HG02642 (cell line): ENCODE results near the gene IZUMO1.
A peak's percentile ranks its signal among the peaks of the same experiment; 100 is the strongest.
"Not testable (repeated sequence)": the region's sequence is repeated elsewhere in the genome, so short reads cannot be mapped to it uniquely, and the experiment has no call there.

Experiments used
- ATAC-seq: cut with Tn5 transposase; IDR thresholded peaks from one replicate; pipeline ENCODE4 v1.9.1; 2021; ENCODE audit warnings: mild to moderate bottlenecking; ENCODE audit not compliant: unreplicated experiment, poor library complexity

The IZUMO1 gene

DNA sequence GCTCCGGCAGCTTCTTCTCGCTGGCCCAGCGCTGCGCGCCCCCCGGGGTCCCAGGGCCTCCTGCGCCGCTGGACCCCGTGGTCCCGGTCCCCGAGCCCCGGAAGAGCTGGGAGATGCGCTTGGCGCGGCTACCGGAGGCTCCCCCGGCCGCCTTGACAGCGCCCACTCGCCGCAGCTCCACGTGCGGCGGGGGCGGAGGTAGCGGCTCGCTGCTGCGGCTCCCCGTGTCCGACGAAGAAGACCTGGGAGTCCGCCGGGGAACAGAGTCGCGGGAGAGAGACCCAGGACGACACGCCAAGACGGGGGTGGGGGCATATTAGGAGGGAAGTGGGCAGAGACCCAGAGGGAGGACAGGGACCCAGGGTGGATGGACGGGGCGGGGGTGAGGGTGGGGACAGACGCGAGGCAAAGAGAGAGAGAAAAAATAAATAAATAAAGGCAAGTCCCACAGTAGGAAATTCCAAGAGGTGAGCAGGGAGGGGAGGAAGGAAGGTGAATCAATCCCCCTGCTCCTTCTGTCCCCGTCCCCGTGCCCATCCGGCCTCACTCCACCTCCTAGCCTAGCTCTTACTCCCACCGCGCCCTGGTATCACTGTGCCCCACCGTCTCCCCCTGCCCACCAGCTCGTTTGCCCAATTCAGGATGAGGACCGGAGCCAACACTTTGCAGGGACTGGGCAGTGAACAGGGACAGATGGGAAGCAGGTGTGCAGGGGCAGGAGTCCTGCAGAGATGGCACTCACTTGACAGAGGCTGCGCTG lies 7.1 kb downstream of the IZUMO1 start:
- no peak for ATAC-seq

DNA sequence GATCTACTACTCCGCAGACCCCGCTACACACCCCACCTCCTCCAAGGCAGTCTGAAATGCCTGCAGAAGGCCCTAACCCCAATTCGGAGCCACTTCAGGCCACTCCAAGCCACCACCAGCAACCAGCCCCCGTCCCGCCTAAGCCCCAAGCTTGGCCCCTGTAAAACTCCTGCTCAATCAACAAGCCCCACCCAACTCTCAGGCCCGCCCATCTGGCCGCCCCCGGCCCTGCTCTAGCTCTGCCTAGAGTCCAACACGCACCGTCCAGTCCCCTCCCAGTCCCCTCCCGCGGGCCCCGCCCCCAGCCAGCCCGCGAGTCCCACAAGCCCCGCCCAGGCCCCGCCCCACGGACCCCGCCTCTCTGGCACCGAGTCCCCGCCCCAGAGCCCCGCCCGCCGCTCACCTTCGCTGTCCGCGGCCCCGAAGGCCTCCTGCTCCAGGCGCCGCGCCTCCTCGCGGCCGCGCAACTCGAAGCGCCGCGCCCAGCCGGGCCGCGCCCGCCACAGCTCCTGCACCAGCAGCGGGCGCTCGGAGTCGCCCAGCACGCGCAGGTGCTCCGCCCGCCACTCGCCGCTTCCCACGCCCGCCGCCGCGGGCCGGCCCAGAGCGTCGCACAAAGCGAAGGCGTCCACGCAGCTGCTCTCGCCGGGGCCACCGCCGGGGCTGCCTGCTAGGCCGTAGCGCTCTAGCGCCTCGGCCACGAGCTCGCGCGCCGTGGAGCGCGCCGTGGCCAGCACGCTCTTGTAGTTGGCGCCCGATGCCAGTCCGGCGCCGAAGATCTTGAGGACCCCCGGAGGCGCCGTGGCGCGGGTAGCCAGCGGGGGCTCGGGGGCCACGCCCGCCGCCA lies 7.9 kb downstream of the IZUMO1 start:
- ATAC-seq = peak; percentile 76

DNA sequence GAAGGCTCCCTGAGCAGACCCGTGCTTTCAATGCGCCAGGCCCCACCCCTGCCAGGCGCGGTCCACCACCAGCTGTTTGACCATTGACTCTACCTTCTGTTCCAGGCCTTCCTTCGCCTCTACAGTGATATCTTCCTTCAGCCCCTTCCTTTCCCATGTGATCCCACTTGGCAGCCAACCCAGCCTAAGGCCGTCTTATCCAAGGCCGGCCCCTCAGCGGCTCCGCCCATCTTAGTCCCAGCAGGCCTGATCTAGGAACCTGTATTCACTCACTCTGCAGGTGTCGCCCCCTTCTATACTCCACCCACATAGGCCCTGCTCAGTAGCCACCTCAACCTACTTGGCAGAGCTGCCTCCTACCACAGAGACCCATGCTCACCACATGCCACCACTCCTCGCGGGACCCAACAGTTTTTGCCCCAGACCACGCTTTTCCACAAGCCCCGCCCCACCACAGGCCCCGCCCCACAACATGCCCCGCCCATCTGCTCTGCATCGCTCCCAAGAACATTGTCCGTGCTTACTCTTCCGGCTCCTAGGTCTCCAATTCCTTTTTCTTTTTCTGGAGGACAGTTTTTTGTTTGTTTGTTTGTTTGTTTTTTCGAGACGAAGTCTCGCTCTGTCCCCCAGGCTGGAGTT lies 9.2 kb downstream of the IZUMO1 start:
- ATAC-seq = no peak

DNA sequence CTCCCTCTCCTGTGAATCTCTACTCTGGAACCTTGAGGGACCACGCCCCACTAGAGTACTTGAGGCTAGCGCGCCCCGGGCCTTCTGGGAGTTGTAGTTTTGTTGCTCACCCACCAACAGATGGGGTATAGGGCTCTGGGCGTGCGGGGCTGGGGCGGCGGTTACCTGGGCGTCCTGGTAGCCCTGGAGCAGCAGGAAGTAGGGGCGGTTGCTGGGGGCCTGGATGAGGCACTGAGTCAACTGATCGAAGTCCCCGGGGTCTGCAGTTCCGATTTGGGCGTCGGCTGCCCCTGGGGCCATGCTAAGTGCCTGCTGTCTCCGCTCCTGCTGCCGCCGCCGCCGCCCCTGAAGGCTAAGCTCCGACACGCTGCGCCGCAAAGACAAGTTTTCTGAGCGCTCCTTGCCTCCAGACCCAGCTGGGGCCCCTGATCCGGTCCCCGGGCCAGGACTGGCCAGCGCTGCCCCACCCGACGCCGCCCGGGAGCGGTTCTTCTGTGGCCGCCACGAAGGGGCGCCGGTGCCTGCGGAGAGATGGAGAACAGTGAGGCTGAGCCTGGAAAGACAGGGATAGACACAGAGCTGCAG lies 11.6 kb downstream of the IZUMO1 start:
- ATAC-seq = no peak

DNA sequence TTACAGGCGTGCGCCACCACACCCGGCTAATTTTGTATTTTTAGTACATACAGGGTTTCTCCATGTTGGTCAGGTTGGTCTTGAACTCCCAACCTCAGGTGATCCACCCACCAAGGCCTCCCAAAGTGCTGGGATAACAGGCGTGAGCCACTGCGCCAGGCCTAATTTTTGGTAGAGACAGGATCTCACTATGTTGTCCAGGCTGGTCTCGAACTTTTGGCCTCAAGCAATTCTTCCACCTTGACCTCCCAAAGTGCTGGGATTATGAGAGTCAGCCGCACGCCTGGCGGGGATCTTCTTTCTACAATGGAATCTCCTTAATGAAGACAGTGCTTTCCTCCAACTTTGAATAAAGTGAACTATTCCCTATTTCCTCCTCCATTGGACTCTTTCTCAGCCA lies 12.1 kb downstream of the IZUMO1 start:
- ATAC-seq = no peak

DNA sequence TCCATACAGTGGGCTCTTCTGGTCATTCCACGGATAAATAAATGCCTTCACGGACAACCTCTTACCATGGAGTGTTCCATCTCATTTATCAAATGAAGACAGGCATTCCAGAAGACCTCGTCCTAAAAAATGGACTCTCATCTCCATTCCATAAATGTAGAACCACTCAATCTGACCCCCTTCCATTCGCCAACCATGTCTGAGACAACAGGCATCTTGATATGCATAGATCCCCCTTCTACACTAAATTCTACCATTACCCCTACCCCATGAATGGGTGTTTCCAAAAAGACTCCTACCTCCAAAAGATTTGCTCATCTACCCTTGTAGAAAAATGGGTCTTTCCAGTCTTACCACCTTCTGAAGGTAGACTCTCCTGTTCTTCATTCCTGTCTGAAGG lies 15.3 kb downstream of the IZUMO1 start:
- ATAC-seq = no peak

DNA sequence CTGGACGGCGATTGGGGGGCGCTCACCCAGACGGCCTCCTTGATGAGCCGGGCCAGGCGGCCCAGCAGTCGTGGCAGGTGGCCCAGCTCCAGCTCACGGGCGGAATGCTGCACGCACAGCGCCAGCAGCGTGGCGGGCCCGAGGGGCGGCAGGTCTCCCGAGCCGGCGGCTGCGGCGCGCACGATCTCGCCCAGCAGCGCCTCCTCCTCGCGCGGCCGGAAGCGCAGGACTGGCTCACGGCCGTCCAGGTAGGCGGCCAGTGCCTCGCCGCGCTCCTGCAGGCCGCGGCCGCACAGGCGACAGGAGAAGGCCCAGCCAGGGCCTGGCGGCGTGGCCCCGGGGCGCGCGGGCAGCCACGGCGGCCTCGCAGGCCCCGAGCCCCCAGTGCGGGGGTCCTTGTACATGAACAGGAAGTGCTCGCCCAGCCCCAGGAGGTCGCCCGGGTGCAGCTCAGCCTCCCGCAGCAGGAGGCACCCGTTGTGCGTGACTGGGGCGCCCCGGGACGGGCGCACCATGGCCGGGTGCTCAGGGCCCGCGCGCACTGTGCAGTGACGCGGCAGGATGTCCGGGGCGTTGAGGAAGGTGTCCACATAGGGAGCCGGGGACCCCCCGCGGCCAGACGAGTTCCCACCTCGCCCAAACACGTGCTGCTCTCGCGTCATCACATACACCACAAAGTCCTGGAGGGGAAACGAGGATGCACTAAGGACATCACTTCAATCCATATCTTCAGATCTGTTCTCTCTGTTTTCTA lies 17.6 kb downstream of the IZUMO1 start:
- ATAC-seq = no peak

DNA sequence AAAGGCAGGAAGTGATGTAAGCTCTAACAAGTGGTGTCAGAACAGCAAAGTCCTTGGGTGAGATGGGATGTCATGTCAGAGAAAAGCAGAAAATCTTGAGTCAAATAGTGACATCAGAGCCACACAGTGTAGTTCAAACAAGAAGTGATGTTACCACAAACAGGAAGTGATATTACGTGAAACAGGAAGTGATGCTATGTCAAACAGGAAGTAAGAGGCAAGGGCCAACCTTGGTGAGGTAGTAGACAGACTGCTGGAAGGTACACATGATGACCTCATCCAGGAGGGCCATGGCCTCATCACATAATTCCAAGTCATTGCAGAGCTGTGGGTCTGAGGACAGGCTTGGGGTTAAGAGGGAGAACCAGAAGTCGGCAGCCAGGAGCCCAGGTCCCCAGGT lies 20.2 kb downstream of the IZUMO1 start:
- ATAC-seq = no peak

DNA sequence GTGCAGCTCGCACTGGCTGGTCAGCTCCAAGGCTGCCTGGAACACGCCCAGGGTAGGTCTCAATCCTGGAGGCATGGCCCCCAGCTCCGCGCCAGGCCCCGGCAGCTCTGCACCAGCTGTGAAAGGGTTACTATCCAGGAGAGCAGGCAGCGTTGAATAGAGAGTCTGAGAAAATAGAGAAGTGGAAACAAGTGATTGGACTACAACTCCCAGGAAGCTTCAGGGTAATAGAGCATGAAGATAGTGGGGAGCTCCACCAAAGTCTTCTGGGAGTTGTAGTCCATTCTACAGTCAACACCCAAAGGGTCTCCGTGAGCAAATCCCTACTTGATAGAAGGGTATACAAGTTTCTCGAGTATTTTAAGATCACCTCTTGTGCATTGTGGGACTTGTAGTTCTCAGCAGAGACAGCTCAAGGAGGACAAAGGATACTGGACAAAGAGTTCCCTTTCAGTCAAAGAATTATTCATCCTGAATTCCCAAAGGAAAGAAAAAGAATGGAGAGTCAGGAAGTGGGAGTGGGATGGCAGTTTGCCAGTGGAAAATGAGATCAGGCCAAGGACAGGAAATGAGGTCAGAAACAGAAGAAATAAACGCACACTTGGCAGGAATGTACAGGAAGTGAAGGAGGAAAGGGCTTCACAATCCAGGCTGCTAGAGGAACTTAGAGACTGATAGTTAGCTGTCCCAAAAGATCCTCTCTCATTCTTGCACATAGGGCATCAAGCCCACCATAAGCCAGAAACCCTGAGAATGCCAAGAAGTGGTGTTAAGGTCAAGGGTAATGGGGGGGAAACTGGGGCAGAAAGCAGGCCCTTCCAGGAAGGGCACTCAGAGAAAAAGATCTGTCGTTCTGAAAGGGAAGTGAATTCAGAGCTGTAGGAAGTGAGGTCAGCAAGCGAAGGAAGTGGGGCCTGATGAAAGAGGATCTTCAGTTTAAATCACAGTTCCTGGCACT lies 21.6 kb downstream of the IZUMO1 start:
- no peak for ATAC-seq

DNA sequence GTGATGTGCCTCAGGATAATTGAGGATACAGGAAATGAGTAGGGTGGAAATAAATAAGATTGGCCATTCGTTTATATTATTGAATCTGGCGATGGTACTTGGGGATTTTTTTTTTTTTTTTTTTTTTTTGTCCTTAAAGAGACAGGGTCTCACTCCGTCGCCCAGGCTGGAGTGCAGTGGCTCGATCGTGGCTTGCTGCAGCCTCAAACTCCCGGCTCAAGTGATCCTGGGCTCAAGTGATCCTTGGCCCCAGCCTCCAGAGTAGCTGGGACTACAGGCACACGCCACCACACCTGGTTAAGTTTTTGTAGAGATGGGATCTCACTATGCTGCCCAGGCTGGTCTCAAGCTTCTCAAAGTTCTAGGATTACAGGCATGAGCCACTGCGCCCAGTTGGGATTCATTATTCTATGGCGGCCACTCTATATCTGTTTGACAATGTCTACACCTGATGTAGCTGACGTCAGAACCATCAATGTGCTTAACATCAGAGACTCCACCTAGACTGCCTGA lies 24.5 kb downstream of the IZUMO1 start:
- ATAC-seq = no peak

DNA sequence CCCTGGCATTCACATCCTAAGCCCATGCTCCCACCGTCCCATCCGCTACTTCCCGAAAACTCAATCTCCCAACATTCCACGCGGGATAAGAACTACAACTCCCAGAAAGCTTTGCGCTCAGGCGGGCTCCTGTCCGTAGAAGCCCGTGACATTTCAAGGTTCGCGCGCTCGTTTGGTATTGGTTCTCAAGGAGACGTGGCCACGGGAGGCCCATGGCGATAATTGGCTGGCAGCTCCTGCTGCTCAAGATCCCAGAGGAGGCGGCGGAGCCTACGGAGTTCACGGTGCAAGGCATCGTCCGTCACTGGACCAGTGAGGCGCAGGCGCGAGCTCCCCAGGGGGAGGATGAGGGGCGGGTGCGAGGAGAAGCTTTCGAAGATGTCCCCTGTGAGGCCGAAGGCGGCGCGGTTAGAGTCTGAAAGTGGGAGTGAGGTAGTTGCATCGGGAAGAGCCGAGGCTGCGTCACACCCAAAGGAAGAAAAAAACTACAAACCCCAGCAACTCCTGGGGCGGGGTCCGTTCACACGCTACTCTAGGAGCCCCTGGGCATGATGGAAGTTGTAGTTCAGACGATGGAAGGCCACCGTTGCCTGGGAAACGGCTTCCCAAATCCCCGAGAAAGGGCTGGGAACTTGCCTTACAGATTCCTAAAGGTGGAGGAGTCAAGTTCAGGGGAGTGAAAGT lies 26.0 kb downstream of the IZUMO1 start:
- ATAC-seq = peak; percentile 82

DNA sequence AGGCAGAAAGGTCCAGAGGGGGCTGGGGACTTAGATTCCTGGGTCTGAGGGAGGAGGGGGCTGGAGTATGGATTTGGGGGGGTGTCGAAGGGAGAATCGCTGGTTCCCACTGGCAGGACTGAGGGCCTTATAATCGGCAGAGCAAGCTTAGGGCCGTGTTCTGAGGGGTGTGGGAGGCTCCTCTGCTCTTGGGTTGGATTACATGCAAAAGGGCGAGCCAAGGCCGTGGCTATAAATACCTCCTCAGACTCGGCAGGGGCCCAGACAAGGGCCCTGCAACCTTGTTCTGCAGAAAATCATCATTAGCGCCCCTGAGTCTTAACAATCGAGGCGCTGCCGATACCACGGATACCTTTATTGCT lies 26.5 kb downstream of the IZUMO1 start:
- ATAC-seq = no peak

DNA sequence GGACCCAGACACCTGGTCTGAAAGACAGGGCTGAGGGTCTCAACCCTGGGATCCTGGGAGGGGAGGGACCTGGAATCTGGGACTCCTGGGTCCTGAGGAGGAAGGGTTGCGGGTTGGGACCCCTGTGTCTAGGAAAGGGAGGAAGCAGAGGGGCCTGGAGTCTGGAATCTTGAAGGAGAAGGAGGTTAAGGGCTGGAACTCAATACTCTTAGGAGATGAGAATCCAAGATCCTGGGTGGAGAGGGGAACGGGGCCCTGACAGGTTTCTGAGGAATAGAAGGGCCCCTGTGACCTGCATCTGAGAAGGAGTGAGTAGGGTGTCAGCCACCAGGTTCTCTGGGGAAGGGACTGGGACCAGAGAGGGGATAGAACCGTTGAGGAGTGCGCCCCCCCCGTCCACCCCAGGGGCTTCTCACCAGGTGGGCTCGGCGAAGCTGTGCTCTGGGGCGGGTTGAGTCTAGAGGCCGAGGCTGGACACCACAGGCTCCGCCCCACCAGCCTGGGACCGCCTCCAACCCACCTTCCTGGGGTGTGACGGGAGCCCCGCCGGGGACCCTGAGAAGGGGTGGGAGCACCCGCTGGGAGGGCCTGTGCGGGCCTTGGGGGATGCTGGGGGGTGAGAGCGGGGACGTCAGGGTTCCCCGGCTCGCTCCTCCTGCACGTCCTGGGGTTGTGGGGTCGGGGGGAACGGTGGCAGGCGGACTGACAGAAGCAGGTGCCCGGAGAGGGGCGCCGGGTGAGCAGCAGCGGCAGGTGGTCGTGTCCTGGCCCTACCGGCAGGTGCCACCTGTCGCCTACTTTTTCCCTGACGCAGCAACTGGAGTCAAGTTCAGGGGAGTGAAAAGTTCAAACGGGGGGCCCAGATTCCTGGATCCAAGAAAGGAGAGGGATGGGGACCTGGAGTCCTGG lies 27.2 kb downstream of the IZUMO1 start, which contains the start of gene MAMSTR:
MAMSTR (minus strand) TSS at position 463 of the 909 bp plus-strand sequence. CDS start 694 bp downstream, outside the sequence.
- no peak for ATAC-seq

DNA sequence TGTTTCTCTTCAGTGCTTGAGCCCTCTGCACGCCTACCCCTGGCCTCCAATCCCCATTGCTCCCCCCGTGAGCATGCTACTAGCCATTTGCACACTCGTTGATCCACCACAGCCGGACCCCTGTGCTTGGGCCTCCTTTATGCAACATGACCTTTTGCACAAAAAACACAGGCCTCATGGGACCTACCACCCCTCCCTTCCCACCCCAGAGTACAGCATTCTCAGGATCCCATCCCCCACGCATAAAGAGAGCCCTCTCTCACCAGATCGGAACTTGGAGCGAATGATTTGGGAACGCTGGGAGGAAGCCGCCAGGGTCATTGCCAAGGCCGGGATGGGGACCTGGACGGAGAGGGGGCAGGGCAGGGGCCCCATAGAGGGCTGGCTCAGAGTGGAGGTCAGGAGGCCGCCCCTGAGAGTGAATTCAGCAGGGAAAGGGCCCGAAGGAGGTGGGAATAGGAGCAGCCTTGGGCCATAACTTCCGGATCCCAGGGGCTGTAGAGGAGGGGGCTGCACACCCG lies 27.9 kb downstream of the IZUMO1 start:
- ATAC-seq = no peak

DNA sequence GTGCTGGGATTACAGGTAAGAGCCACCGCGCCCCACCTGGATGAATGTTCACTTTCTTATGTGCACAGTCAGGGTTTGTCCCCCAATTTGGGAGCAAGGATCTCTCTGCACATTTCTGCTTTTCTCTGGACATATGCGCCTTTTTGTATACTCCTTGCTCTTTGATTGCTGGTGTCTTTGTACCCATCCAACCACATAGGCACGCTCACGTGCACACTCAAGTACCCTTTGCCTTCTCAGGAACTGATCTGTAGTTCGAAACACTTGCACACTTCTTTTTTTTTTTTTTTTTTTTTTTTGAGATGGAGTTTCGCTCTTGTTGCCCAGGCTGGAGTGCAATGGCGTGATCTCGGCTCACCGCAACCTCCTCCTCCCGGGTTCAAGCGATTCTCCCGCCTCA lies 28.6 kb downstream of the IZUMO1 start:
- not testable (repeated sequence) for ATAC-seq

DNA sequence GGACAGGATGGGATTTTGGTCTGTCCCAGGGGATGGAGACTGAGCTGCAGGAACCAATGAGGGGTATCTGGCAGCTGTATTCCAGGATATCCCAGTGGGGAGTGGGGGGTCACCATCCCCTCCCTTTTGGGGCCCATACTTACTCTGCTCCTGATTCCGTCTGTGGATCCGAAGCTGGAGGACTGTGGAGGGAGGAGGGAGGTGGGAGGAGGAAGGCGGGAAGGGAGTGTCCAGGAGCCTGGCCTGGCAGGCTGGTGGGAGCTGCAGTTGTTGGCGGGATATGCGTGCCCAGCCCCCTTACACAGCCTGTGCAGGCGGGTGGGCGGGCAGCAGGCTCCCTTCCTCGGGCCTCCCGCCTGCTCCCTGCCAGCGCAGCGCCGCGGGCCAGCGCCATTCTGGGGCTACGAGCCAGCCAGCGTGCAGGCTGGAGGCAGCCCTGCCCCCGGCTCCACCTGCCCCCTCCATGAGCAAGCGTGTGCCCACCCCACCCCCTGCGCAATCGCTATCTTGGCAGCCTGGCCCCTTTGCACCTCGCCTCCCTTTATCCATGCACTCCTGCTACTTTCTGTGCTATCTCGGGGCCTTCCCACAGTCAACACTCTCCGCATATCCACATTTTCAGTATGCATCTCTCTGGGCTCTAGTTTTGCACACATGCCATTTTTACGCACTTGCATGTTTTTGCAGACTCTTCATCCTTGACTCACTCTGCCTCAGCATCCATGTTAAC lies 30.0 kb downstream of the IZUMO1 start:
- ATAC-seq = no peak
